IPS-NIHi11 (cell line): ENCODE data around the gene SIDT1.

Source experiments
- DNase-seq: peaks from one replicate; pipeline ENCODE4 v3.0.0; 2012; ENCODE audit warnings: mixed read lengths, low spot score

SIDT1 gene

DNA sequence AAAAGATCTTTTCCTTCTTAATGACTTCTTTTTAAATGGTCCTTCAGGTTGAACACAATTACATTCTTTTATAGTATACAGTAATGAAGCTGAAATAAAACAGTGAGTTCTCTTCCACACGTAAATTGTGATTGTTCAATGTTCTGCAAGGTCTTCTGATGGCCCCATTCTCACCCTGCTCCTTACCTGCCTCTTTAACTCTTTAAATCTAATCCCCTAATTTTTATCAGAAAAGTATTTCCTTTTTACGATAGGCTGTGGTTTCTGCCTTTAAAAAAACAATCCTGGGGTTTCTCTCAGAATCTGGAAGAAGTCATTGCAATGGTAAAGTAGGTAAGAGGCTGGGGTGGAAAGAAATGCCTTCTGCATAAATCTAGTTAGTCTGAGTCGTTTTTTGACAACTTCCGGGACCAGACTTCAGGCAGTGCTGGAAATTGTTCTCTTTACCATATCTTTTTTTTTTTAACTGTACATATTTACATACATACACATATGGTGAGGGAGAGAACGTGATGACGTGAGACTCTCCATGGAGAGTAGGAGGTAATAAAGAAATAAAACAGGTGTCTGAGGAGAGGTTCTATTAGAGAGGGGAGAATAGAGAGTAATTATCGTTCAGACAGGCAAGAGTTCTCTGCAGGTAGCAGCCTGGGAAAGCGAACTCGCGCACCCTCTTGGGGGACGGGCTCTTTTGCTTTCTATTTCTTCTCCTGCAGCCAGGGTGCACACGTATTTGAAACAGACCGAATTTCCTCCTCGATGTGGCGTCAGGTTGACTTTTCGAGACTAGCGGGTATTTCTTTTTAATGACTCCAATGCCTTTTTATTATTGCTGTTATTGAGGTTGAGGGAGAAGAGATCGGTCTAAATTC, at the start of gene SIDT1:
Gene SIDT1 (plus strand): TSS at position 730 of the 872 bp plus-strand sequence. CDS start 467 bp downstream, outside the sequence.
- peak; percentile 32 for DNase-seq

DNA sequence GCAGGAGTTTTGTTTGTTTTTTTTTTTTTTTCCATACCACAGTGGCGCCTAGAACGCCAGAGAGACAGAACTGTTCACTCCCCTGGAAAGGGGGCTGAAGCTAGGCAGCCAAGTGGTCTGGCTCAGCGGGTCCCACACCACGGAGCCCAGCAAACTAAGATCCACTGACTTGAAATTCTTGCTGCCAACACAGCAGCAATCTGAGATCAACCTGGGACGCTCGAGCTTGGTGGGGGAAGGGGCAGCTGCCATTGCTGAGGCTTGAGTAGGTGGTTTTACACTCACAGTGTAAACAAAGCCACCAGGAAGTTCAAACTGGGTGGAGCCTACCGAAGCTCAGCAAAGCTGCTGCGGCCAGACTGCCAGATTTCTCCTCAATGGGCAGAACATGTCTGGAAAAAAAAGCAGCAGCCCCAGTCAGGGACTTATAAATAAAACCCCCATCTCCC, 47.2 kb upstream of the SIDT1 start:
- no peak for DNase-seq

DNA sequence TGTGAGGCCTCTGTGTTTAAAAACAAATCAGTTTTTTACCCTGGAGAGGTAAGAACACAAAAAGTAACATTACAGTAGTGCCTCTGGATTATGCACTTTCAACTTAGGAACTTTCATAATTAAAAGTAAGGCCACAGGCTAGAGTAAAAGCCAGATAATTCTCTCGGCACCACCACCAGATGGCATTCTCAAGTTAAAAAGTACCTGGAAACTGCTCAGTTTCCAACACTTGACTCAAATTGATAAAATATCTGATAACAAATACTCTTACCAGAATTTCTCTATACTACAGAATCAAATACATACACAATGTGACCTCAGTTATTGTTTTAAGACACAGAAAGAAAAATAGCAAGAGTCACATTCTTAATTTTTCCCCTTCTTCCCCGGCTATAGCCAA, 37.3 kb upstream of the SIDT1 start:
- peak; percentile 18 for DNase-seq

DNA sequence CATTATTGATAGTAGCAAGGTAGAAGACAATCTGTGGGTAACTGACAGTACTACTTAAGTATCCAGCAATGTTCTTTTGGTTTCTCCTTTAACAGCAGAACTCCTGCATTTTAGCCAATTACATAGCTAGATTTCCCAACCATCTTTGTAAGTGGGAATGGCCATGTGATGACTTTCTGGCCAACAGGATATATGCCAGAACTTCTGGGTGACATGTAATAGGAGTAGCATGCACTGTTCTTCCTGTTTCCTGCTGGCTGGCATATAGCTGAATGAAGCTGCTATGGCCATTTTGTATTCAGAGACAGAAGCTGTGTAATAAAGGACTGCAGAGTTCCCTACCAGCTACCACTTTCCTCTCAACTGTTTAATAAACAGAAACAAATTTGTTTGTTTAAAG, 35.4 kb upstream of the SIDT1 start:
- no peak for DNase-seq

DNA sequence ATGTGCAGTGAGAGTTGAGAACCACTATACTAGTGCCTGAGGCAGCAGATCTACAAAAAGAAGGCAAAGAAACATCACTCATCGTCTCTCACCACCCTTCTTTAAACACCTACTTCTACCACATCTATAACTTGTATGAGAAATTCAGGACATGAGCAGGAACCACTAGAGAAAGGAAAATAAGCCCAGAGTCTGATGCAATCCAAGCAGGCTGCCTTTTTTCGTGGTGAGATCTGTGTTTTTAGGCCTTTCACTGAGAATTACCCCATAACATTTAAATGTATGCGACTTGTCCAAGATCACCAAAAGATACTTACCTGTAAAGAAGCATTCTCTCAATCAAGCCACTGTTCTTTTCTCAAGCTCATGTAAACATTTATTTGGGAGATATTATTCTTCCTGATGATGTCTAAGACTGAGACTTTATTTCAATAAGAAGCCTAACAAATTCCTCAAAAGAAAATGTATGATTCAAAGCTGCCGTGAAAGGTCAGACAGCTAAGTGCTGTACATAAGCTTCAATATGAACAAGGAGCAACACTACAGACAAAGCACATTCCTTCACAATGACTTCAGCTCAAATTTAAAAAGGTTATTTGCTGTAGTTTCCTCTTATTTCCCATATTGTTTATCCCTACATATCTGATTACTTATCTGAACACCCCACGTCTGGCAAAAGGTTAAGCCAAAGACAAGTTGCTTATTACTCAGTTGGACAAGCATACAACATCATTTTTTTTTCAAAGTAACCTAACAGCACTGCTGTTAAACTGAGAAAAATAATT, 33.9 kb upstream of the SIDT1 start:
- DNase-seq, result no peak

DNA sequence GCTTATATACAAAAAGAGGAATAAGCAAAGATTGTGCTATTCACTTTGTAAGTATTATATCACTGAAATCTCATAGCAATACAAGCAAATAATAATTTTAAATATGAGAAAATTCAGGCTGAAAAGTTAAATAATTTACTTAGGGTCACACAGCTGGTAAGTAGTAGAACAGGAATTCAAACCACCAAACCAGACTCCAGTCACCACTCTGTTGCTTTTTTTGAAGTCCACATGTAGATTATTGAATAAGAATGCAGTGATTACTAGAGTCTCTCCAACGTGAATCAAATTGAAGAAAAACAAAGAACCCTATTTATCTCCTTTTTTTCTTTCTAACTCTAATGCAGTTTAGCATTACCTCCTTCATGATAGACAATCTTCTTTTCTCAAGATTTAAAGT, 33.3 kb upstream of the SIDT1 start:
- DNase-seq, result no peak

DNA sequence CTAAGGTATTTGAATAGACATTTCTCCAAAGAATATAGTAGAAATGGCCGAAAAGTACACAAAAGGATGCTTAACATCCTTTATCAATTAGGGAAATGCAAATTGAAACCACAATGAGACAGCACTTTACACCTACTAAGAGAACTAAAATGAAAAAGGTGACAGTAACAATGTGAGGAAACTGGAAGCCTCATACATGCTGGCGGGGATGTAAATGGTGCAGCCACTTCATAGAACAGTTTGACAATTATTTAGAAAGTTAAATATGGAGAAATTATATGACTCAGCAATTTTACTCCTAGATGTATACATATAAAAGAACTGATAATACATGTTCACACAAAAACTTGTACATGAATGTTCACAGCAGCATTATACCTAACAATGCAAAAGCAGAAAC, 30.8 kb upstream of the SIDT1 start:
- DNase-seq, result no peak

DNA sequence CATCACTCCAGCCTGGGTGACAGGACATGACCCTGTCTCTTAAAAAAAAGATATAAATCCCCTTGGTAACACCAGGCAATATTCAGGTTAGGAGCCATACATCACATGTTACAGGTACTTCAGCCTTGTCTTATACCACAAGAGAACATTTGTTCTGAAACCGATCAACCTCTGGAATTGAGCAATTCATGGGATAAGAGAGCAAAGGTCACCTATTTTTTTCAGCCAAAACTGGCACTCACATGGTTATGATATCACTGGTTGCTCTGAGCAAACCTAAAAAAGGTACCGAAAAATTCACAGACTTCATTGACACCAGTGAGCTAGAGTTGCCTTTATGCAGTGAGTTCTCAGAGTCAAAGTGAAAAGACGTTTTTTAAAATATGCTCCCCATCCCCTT, 26.5 kb upstream of the SIDT1 start:
- no peak for DNase-seq

DNA sequence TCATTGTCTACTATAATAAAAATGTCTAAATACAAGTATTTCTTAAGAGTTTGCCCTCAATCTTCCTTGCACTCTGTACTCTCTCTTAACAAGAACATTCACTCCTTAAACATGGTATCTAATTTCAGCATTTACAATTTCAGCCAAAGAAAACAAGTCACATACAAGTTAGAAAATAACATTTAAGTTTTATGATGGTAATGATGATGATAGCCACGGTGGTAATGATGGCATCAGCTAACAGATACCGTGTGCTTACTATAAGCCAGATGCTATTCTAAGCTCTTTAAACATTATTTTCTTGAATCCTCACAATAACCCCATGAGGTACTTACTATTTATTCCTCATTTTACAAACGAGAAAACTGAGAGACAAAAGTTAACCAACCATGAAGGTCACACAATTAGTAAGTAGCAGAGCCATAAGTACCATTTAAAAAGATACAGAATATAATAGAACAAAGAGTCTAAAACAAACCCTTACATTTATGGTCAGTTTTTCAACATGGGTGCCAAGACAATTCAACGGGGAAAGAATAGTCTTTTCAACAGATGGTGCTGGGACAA, 24.8 kb upstream of the SIDT1 start:
- DNase-seq, result no peak

DNA sequence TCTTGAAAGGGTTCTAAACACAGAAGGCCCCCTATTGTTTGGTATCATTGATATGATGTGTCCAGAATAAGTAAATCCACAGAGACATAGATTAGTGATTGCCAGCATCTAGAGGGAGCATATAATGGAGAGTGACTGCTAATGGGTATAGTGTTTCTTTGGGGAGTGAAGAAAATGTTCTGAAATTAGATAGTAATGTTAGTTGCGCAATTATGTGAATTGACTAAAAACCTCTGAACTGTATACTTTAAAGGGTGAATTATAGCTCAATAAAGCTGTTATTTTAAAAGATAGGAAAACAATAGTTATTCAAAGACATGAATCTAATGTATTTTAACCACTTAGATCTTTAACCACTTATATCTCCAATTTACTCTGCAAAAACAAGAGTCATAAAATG, 23.4 kb upstream of the SIDT1 start:
- DNase-seq, result no peak

DNA sequence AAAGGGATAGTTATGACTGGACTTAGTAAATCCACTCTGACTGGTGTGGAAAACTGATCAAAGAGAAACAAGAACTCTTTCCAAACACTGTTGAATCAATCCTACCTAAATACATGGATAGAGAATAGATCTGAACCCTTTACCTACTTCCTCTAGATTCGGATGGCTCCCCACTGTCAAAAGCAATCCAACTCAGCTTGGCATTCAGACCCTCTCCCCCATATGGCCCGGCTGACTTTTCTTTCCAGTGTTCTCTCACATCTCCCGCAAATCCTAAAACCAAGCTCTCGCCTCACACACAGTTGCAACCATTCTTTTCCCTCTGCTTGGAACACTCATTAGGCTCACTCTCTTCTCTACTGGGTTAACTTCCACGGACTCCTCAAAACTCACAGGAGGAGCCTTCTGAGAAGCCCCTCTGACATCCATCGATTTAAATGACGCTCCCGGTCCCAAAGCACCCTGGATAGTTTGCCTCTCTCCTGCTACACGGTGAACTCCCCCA, 18.0 kb upstream of the SIDT1 start:
- no peak for DNase-seq

DNA sequence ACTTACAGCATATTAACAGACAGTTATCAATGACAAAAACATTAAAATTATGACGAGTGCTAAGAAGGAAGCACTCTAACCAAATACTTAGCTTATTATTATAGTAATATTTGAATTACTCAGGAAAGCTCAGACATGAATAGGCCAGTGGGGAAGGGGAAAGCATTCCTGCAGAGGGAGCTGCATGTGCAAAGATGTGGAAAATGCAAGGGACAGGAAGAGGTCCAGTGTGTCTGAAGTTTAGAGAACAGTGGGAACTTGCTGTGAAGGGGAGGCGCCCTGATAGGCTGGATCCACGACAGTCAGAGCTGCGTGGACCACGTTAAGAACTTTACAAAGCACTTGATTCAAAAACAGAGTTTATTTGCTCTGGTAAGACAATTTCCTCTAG, 16.2 kb upstream of the SIDT1 start:
- no peak for DNase-seq

DNA sequence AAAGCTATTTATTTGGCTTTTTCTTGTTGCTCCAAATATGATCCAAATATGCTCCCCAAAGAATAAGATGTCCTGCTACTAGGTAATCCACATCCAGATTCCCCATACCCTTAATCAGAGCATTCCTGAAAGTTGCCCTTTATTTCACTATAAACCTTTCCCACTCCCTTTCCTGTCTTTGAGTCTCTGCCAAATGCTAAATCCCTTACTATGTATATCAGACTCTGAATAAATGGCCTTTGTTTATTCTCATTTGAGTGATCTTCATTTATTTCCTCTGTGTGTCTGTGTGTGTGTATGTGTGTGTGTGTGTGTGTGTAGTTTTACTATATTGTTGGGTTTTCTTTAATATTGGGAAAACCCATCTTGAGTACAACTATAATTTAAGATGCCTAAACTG, 10.4 kb upstream of the SIDT1 start:
- no peak for DNase-seq

DNA sequence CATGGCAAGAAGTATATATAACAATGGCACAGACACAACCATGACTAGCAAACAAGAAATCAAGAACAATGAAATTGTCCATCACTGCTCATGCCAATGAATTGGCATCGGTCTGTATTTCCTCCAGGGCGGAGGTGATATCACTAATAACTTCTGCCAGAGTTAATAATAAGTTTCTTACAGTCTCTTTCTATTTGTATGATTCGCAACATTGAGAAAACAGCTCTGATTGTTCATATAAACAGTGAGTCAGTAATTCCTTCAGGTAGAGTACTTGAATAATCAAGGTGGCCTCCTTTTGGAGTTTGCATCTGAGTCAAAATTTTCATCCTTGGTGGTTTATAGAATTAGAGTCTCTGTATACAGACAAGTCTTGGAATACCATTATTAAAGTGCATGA, 9.1 kb upstream of the SIDT1 start:
- DNase-seq, result no peak

DNA sequence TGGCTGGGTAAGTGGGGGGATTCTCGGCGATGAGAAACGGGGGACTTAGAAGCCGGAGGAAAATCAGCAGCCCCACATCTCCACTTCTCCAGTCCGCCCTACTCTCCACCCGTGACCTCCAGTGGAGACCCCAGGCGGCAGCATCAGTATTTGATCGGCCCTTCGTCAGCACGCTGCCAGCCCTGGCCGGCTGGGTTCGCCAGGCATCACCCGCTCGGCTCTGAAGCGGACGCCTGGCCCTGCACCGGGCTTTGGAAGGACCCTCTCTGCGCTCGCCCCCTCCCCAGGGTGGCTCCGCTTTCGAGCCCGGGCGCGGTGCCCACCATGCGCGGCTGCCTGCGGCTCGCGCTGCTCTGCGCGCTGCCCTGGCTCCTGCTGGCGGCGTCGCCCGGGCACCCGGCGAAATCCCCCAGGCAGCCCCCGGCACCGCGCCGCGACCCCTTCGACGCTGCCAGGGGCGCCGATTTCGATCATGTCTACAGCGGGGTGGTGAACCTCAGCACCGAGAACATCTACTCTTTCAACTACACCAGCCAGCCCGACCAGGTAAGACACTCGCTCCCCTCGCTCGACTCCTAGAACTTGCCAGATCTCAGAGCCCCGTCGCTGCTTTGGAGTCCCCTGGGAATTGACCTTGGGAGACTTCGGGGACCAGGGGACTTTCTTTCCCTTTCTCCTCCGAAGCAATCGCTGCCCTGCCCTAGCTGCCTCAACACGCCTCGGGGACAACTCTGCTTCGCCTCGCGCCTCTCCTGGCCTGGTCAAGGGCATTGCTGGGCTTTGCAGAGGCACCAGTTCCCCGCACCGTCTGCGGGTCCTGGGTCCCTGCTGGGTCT, 561 bp downstream of the SIDT1 start:
- peak; percentile 55 for DNase-seq

DNA sequence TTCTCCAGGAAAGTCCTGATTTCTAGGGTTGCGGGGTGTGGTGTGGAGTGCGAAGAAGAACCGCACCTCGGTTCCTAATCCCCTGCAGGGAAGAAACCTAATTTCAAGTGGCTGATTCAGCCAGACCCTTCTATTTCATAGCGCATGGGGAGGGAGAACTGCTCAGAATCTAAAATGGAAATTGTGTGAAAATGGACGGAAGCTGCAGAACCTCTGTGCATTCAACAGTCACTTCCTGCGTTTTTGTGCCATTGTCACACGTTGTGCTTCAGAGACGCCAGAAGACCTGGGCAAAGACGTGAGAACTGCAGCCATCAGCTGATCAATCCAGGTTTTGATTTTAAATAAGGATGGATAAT, 1.2 kb downstream of the SIDT1 start:
- DNase-seq, result no peak

DNA sequence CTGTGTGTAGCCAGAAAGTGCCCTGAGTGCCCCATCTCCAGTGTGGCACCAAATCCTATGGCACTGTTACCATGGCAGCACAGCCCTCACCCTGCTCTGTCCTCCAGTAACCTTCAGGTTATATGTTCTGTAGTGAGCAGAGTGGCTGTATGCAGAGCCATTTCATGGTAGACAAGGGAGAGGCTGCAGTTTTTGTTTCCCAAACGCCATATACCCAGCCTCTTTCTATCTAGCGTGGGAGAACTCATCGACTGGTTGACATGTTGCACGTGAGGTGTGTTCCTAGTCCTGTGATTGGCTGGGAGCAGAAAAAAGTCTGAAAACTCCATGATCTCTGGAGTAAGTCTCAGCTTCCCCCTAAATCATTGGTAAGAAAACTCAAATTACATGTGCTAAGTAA, 2.0 kb downstream of the SIDT1 start:
- no peak for DNase-seq

DNA sequence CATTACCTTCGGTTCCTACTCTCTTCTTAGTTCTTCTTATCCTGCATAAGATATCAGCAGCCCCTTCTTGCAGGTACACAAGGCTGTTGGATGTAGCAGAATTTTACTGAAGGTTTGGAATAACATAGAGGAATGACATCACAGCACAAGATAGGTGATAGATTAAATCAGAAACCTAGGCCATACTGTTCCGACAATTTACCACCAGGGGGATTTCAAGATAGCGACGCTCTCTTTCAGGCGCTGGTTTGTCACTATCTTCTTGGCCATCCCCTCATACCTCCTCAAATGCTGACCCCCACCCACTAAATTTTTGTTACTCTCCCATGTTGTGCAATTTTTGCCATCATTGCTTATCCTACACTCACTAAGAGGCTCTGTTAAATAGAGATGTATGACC, 3.5 kb downstream of the SIDT1 start:
- peak; percentile 35 for DNase-seq

DNA sequence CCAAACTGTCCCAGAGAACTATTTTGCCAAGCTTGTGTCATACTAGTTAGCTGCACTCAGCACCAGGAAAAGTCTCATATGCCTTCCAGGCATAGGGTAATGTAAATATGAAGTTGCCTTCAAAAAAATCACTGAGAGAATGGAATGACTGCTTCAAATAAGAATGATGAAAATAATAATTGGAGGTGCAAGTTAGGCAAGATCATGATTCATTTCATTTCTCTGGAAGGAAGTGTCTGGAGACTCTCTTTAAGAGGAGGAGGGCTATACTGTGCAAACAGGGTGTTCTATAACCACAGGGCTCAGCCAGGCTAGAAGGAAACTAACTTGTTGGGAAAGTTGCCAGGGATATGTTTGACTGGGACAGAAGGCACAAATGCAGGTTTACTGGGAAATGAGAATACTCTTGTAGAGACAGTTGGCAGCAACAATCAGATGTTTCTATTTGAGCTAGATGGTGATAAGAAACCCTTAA, 4.3 kb downstream of the SIDT1 start:
- DNase-seq, result no peak

DNA sequence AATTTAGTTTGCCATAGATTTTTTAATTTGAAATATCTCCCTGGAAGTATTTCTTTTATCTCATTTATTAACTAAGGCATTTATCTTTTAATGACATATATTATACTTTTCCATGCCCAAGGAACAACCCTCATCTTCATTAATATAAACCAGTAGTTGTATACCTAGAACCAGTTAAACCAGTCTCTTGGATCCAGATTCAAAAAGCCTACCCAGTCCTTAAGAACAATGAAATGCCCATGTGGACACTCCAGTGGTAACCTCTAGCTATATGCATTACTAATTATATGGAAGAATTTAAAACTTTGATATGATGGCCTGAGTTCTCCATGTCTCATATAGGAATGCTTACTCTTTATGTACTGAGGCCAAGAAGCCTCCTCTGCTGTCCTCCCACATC, 4.8 kb downstream of the SIDT1 start:
- no peak for DNase-seq

DNA sequence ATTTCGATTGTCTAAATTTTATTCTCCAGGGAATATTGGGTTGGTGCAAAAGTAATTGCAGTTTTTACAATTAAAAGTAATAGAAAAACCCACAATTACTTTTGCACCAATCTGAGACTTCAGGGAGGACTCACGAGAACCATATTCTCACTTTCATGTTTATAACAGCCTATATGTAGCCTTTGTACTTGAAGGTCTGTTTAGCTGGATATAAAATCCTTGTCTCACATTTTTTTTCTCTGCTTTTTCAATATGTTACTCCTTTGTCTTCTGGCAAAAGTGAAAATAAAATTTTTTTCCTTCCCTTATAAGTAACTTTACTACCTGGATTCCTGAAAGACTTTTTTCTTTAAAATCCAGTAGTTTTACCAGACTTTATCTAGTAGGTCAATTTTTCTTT, 9.2 kb downstream of the SIDT1 start:
- no peak for DNase-seq

DNA sequence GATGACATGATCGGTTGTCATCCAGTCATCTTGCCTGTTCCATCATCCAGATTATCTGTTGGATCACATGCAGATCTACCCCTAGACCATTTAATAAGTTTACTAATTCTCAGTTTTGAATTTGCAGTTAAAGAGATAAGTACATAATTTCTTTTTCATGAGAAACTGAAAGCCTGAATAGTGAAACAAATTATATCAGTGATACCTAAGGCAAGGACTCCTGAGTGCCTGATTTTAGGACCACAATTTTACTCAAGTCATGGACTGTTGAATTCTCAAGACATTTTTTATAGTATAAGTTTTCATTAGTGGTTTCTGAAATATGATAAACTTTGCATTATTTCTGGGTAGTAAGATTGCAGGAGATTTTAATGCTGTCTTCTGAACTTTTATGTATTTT, 13.2 kb downstream of the SIDT1 start:
- DNase-seq, result no peak
